Activated CD4-positive, CD25-positive, alpha-beta regulatory T cell treated with anti-CD3 and anti-CD28 coated beads, Interleukin-2, amount 50 U/mL, for 24 hours (primary cell): ENCODE results near the gene DNAJC12.
"Not testable (repeated sequence)": the region's sequence is repeated elsewhere in the genome, so short reads cannot be mapped to it uniquely, and the experiment has no call there.

Experiments
- ATAC-seq, 2 donors: fragments of 150-1000 bp; cut with Tn5 transposase; one replicate each; pipeline ENCODE4 v1.10.0; 2021; ENCODE audit warnings: mild to moderate bottlenecking in 1 of 2, moderate library complexity in 1 of 2

Gene DNAJC12

GRCh38 chr10:67839511-67839910, 1.5 kb upstream of the DNAJC12 start:
- not testable (repeated sequence) for ATAC-seq

- ATAC-seq, result no peak
Measured at GRCh38 chr10:67836972-67837371, 1.0 kb downstream of the DNAJC12 start.

GRCh38 chr10:67836488-67836887, 1.5 kb downstream of the DNAJC12 start:
- no peak for ATAC-seq

- not testable (repeated sequence) for ATAC-seq
Measured at GRCh38 chr10:67835541-67836394, 2.2 kb downstream of the DNAJC12 start.

GRCh38 chr10:67834375-67834774, 3.6 kb downstream of the DNAJC12 start:
- no peak for ATAC-seq

GRCh38 chr10:67827811-67828210, 10.2 kb downstream of the DNAJC12 start:
- ATAC-seq, result no peak

GRCh38 chr10:67819768-67820204, 18.2 kb downstream of the DNAJC12 start:
- peak; percentile 25 to 53 for ATAC-seq

GRCh38 chr10:67818323-67818722, 19.7 kb downstream of the DNAJC12 start:
- no peak for ATAC-seq

- no peak for ATAC-seq
Measured at GRCh38 chr10:67816719-67817118, 21.3 kb downstream of the DNAJC12 start.

- peak; percentile 58 to 69 for ATAC-seq
Measured at GRCh38 chr10:67815571-67816059, 22.4 kb downstream of the DNAJC12 start.

GRCh38 chr10:67812007-67812406, 26.0 kb downstream of the DNAJC12 start:
- no peak for ATAC-seq

- no peak for ATAC-seq
Measured at GRCh38 chr10:67809107-67809506, 28.9 kb downstream of the DNAJC12 start.

GRCh38 chr10:67808704-67809103, 29.3 kb downstream of the DNAJC12 start:
- ATAC-seq, result no peak

GRCh38 chr10:67807855-67808456, 30.0 kb downstream of the DNAJC12 start:
- no peak for ATAC-seq

GRCh38 chr10:67804395-67804678, 33.7 kb downstream of the DNAJC12 start:
- ATAC-seq, result no peak

- ATAC-seq, result peak; percentile 79 to 88
Measured at GRCh38 chr10:67803588-67804394, 34.2 kb downstream of the DNAJC12 start.

GRCh38 chr10:67802767-67803538, 35.0 kb downstream of the DNAJC12 start:
- ATAC-seq, result peak in 1 of 2 donors; percentile 27

- no peak for ATAC-seq
Measured at GRCh38 chr10:67801118-67801517, 36.9 kb downstream of the DNAJC12 start.

- ATAC-seq, result no peak
Measured at GRCh38 chr10:67794909-67795460, 43.0 kb downstream of the DNAJC12 start.

- ATAC-seq, result no peak
Measured at GRCh38 chr10:67794256-67794655, 43.7 kb downstream of the DNAJC12 start.

GRCh38 chr10:67793313-67793712, 44.7 kb downstream of the DNAJC12 start:
- ATAC-seq, result no peak

GRCh38 chr10:67792653-67793052, 45.3 kb downstream of the DNAJC12 start:
- no peak for ATAC-seq
